ENCODE measurements around the gene AQP12A.

AQP12A gene

DNA sequence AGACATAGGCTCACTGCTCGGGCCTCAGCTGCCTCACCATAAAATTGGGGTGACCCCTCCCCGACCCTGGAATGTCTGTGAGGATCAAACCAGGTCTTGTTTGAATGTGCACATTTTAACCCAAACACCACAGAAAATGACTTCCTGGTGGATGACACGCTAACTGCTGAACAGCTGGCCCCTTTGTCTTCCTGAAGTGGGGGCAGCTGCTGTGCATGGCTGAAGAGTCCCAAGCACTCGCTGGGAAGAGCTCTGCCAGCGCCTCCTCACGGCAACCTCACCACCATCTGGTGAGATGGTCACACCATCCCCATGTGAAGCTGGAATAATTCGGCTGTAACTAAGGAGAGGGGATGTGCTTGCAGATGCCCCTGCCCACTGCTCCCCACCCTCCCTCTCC is 34.0 kb downstream of the AQP12A start:
- FAIRE-seq = no peak

- no peak for FAIRE-seq
Measured at GRCh38 chr2:240726876-240727275, 35.2 kb downstream of the AQP12A start.

DNA sequence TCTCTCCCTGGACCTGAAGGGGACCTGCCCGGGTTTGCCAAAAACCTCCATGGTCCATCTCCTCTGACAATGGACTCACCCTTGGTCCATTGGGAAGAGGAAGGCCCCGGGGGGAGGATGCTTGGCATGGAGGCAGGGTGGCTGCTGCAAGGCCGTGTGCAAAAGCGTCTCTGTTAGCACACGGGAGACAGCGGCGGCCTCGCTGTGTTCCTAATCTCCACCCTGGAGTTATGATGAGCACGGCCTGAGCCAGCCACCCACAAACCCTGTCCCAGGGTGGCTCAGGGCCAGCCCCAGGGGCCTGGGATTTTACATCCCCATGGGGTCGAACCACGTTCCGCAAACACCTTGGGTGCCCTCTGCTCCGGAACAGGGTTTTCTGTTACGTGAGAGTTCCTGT is 35.8 kb downstream of the AQP12A start:
- no peak for FAIRE-seq

- FAIRE-seq = no peak
Measured at GRCh38 chr2:240727913-240728312, 36.2 kb downstream of the AQP12A start.

DNA sequence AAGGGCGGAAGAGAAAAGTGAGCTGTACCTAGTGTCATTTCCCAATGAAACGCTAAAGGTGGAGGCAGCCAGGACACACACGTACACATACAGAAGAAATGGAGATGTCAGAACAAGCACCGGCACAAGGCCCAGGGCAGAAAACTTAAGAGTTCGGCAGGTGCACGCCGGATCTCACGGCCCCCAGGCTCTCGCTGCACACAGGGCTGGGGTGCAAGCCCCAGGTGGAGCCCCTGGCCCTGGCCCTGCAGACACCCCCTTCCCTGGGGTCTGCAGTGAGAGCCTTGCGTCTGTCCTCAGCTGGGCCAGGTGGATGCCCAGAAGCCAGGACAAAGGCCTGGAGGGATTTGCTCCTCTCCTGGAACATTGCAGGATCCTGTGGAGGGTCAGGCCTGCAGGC is 36.7 kb downstream of the AQP12A start:
- FAIRE-seq = no peak

DNA sequence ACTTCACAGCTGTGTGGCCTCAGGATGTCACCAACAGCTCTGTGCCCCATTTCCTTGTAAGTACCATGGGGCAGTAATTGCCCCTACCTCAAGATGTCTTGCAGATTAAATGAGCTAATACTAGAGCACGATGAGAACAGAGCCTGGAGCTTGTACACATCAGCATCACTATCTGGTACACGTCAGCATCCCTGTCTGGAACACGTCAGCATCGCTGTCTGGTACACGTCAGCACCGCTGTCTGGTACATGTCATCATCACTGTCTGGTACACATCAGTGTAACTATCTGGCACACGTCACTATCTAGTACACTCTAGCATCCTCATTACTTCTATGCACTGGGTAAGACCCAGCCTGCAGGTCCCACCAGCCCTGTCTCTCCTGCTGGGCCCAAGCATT is 37.2 kb downstream of the AQP12A start:
- no peak for FAIRE-seq

GRCh38 chr2:240730501-240731177 is 39.0 kb downstream of the AQP12A start:
- FAIRE-seq = no peak

GRCh38 chr2:240731178-240731545 is 39.5 kb downstream of the AQP12A start:
- no peak for FAIRE-seq

DNA sequence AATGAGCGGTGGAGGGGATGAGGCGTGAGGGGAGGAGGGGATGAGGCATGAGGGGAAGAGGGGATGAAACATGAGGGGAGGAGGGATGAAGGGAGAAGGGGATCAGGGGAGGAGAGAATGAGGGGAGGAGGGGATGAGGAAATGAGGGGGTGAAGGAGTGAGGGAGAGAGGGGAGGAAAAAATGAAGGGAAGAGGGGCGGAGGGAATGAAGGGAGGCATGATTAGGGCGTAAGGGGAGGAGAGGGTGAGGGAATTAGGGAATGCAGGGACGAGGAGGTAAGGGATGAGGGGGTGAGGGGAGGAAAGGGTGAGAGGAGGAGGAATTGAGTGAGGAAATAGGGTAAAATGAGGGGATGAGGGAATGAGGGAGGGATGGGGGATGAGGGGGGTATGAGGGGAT is 40.5 kb downstream of the AQP12A start:
- FAIRE-seq = no peak

DNA sequence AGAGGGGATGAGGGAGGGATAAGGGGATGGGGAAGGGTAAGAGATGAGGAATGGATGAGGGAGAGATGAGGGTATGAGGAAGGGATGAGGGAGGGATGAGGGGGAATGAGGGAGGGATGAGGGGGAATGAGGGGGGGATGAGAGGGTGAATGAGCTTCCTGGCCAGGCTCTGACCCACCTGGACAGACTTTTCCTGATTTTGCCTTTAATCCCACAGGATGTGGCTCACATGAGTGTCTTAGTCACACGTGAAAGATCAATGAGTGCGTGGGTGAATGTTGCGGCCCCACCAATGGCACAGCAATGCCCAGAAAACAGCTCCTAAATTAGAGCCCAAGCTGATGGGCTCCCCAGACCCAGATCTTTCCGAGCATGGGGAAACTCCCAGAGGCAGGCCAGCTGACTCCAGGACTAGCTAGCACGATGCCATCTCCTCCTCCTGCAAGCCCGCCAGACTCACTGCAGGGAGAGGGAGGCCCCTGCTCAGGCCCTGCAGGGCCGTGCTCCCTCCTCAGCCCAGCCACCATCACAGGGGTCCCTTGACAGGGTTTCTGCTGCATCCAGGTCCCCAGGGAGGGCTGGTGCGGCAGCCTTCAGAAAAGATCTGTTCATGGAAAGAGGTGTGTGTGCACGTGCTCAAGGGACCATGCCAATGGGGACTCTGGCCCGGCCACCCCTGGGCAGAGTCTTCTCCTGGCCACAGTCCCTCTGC is 41.4 kb downstream of the AQP12A start:
- no peak for FAIRE-seq

DNA sequence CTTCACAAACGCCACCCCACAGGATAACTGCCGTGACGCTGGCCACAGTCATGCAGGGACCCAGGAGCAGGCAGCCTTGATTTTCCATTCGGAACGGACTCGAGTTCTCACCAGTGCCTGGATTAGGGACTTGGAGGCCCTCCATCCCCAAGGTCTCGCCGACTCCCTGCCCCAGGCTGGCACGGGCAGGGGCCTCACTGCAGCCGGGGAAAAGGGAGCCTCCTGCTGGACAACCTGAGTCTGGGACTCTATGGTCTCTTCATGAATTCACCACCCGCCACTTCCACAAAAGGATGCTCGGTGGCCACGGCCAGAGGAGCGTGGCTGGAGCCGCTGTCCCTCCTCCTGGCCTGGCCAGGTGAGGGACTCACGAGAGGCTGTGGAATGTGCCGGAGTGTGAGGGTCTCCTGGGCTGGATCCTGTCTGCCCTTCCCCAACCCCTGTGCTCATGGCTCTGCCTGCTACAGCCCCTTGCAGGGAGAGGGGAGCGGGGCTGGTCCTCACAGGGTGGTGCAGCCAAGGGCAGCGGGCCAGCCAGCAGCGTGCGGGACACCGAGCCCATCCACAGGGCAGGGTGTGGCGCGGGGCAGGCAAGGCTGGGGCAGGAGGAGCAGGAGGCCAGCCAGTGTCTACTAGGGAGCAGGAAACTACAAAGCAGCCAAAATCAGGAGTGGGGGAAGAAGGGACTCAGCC is 42.3 kb downstream of the AQP12A start:
- FAIRE-seq = no peak

DNA sequence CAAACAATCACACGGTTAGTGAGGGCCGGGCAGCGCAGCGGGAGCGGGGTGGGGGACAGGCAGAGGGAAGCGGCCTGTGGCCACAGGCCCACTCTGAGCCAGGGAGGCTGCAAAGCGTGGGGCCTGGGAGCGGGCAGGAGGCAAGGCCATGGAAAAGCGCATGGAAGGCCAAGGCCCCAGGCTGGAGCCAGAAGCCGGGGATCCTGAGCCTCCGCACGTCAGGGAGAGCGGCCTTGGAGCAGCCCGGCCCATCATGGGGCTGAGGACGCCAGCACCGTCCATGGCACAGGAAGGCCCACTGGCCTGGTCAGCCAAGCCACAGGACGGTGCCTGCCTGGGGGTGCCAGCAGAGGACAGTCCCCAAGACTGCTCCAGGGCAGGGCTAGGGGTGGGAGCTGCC is 43.1 kb downstream of the AQP12A start:
- no peak for FAIRE-seq

- no peak for FAIRE-seq
Measured at GRCh38 chr2:240735476-240735875, 43.8 kb downstream of the AQP12A start.

GRCh38 chr2:240736281-240737250 is 44.9 kb downstream of the AQP12A start:
- FAIRE-seq = no peak

GRCh38 chr2:240737512-240737911 is 45.8 kb downstream of the AQP12A start:
- no peak for FAIRE-seq

- no peak for FAIRE-seq
Measured at GRCh38 chr2:240737958-240738357, 46.3 kb downstream of the AQP12A start.

- FAIRE-seq = no peak
Measured at GRCh38 chr2:240739797-240740196, 48.1 kb downstream of the AQP12A start.

DNA sequence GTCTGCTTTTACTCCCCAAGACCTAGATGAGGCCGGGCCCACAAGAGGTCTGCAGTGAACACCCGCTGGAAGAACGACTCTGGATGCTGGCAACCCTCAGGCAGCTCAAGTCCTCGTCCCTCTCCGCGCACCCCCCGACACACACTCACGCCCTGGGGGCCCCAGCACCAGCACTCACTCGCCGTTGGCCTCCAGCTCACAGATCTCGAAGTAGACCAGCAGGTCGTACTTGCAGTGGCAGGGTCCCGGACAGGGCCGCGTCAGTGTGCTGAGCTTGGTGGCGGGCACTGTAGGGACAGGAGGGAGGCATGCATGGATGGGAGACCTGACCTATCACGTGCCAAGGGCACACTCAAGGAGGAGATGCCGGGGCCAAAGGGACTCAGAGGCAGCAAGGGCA is 49.4 kb downstream of the AQP12A start:
- no peak for FAIRE-seq

- no peak for FAIRE-seq
Measured at GRCh38 chr2:240742602-240743095, 51.0 kb downstream of the AQP12A start.

DNA sequence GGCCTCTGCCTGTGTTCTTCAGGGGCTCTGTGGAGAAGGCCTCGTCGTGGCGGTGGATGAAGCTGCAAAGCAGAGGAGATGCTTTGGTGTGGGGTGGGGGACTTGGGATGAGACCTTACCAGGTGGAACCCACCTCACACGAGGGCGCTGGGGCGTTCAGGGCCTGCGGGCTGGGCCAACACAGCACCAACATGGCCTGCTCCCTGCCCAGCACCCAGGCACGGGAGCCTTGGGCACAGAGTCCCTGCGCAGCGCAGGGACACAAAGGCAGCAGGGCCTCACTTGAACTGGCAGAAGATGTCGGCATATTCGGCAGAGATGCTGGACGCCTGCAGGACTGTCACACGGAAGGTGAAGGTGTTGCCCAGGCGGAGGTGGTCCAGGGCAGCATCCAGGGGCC is 53.8 kb downstream of the AQP12A start:
- no peak for FAIRE-seq

GRCh38 chr2:240745962-240746361 is 54.3 kb downstream of the AQP12A start:
- no peak for FAIRE-seq

DNA sequence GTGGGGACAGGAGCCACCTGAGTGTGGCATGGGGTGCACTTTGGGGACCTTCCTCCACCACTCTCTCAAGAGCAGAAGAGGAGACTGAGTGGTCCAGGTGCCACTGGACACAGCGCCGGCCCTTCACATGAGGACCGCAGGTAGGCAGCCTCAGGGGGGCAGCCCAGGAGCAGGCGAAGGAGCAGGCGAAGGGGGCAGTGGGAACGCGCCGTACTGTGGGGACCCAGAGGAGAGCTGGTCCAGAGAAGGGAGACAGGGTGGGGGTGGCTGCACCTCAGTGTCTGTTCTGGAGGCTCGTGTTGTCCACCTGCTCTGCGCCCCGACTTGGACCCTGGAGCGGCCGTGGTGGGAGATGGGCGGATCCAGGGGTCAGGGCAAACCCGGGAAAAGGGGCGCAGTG is 55.0 kb downstream of the AQP12A start:
- no peak for FAIRE-seq

DNA sequence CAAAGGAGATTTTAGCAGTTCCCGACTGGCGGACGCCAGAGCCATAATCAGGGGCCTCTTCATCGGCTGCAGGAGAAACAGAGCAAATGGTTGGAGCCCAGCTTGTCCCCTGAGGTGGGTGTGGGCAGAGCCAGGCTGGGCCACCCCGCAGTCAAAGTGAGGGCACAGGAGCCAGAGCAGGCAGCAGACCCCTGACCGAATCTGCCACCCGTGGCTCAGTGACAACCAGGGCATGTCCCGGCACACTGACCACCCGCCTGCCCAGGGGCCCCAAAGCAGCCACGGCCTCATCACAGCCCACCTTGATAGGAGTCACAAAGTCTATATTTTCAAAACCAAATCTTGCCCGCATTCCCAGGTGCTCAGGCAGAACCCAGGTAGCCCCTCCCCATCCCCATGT is 55.6 kb downstream of the AQP12A start:
- FAIRE-seq = no peak

Measured in A204.1 (cell line).